Thyroid gland (tissue), 4 donors: ENCODE measurements around the gene TMPRSS11A.

ENCODE experiments used
- CTCF ChIP-seq, 6 experiments: fragments of 200-600 bp in 3 of 6; fragments of 450-650 bp in 3 of 6; sonication (generic) in 3 of 6; IDR thresholded peaks; one replicate each; pipeline ENCODE4 v1.5.1; 2016 to 2019; ENCODE audit warnings: antibody characterized with exemption in 6 of 6, mild to moderate bottlenecking in 2 of 6, inconsistent platforms in 1 of 6, moderate library complexity in 1 of 6
- POLR2A ChIP-seq, 2 donors: fragments of 450-650 bp; IDR thresholded peaks; one replicate each; pipeline ENCODE4 v1.6.1; 2017; ENCODE audit warnings: antibody characterized with exemption in 2 of 2, mild to moderate bottlenecking in 2 of 2, moderate library complexity in 1 of 2

- no peak for TF ChIP-seq CTCF (IDR thresholded peaks at IDR 0.05)
- no peak for TF ChIP-seq POLR2A (IDR thresholded peaks at IDR 0.05)
Measured at GRCh38 chr4:68011684-68012083, 48.4 kb upstream of the TMPRSS11A start.
